ENCODE data around the gene METTL25. TPM values are rescaled to one million over a fixed set of nuclear protein-coding genes. Genes with fewer than 3 reads are reported as not detected.

METTL25 gene, protein sequence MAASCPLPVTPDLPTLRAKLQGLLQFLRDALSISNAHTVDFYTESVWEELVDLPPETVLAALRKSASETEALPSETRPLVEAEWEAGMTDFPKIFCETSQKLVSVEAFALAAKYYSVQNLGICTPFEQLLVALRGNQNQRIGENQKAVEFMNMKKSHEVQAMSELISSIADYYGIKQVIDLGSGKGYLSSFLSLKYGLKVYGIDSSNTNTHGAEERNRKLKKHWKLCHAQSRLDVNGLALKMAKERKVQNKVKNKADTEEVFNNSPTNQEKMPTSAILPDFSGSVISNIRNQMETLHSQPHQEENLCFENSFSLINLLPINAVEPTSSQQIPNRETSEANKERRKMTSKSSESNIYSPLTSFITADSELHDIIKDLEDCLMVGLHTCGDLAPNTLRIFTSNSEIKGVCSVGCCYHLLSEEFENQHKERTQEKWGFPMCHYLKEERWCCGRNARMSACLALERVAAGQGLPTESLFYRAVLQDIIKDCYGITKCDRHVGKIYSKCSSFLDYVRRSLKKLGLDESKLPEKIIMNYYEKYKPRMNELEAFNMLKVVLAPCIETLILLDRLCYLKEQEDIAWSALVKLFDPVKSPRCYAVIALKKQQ
- polyA plus RNA-seq: 15.2 and 21.7 TPM in 2 replicates

DNA sequence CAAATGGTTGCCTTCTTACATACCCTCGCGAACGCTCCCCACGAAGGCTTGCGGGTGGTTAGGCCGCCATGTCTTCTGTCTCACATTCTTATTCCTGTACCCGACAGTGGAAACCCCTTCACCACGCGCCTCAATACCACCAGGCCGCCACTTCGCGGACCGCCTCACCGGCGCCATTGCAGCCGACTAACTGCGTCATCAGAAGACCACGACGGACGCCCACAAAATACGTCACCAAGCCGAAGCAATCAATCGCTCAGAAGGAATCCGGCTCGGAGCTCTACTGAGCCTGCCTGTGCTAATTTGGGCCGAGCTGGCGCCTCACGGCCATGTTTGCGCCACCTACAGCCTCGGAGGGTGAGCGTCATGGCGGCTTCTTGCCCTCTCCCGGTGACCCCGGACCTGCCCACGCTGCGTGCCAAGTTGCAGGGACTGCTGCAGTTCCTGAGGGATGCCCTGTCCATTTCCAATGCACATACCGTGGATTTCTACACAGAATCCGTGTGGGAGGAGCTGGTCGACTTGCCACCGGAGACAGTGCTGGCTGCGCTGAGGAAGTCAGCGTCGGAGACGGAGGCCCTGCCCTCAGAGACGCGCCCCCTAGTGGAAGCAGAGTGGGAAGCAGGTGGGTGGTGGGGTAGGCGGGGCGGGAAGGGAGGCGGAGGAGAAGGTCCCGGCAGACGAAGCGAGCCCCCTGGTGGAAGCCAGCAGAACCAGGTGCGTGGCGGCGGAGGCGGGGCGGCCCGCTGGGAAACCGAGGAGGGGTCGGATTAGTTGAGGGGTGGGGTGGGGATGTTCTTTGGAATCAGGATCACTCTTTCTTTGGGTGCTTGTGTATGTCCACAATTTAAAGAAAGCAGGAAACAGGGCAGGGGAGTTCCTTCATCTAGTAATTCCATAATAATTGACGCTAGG, at the start of gene METTL25, which contains the start of gene CCDC59:
METTL25 (plus strand) TSS at position 330 of the 915 bp plus-strand sequence; CDS start at position 367, 37 bp downstream.
CCDC59 (minus strand) TSS at position 188 of the 915 bp plus-strand sequence; CDS start at position 177, 11 bp downstream.

Other genes starting within 250 kb of the METTL25 start
- 74.9 and 81.2 TPM in 2 replicates for gene CCDC59, start 142 bp upstream of the METTL25 start, polyA plus RNA-seq

All from Purkinje cell (primary cell).